Stimulated activated CD8-positive, alpha-beta memory T cell treated with anti-CD3 and anti-CD28 coated beads, Interleukin-7, amount 100 ng/mL, for 48 hours (primary cell): Measurements from ENCODE around the gene PPP2R5E.

Experiments
- DNase-seq, 2 donors: peaks; one replicate each; pipeline ENCODE4 v3.0.0-alpha.2; 2020; ENCODE audit warnings: low read depth in 1 of 2; ENCODE audit errors: extremely low read depth in 1 of 2

The PPP2R5E gene

DNA sequence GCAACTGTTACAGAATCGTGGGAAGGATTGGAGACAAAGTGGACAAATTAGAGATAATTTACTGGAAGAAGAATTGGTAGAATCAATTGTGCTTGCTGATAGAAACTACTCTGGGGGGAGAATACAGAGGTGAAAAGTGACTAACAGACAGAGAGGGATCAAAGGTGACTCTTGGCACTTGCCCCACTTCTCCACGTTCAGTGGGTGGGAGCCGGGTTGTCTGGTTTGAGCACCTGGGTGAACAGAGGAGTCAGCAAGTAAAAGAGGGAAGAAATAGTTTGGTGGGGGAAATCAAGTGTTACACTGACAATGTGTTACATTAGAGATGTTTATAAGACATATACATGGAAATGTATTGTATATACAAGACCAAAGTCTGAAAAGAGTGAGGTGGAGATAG is 69.1 kb downstream of the PPP2R5E start:
- peak in 1 of 2 donors; percentile 12 for DNase-seq

- no peak for DNase-seq
Observed at GRCh38 chr14:63472986-63473788, 70.0 kb downstream of the PPP2R5E start.

DNA sequence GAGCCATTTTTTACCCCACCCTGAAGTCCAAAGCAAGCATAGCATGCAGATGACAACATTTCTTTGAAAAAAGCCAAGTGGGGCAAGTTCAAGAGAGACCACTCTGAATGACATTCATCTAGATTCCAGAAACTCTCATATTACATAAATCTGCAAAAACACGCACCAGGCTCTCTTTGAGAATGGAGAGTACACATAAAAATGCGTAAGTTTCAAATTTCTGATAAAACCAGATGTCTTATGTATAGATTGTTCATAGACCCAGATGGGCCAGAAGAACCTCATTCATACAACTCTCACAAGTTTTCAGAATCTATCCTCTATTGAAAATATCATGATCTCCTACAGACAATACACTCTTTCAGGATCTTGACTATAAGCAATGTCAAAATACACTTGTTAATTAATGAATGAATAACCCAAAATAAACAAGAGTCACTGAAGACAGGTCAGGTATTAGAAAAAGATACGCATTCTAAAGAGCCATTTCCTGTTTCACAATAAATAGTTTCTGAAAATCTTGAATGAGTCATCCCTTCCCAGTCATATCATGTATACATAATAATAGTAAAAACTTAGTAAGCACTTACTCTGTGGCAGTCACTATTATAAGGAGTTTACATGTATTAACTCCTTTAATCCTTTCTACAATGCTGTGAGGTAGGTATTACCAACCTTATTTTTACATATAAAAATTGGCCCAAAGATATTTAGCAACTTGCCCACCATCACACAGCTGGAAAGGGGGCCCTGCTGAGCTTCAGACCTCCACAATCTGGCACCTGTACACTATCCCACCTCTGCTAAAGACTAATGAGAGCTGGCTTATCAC is 72.0 kb downstream of the PPP2R5E start:
- no peak for DNase-seq

GRCh38 chr14:63468294-63468693 is 74.9 kb downstream of the PPP2R5E start:
- DNase-seq: no peak

DNA sequence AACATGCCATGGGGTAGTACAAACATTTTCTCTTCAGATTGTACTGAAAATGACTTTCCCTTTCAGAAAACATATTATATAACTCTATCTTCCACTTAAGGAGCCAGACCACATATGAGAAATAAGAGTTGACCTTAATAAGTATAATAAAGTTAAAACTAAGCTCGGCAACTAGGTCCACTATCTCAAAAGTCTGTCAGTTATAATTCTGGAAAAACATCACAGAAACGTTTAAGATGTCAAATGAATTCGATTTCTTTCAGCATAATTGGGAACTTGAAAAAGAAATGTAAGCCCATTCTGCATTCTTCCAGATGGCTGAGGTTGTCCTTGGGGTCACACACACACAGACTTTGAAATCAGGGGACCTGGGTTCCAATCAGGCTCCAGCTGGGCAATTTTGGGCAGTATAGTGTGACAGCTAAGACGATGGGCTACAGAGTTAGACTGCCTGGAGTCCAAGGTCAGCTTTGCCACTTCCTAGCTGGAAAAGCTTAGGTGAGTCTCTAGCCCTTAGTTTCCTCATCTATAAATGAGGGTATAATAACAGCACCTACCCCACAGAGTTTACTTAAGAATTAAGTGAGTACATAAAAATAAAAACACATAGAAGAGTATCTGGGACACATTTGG is 75.6 kb downstream of the PPP2R5E start:
- DNase-seq: no peak

- DNase-seq: no peak
Observed at GRCh38 chr14:63465347-63465746, 77.8 kb downstream of the PPP2R5E start.

DNA sequence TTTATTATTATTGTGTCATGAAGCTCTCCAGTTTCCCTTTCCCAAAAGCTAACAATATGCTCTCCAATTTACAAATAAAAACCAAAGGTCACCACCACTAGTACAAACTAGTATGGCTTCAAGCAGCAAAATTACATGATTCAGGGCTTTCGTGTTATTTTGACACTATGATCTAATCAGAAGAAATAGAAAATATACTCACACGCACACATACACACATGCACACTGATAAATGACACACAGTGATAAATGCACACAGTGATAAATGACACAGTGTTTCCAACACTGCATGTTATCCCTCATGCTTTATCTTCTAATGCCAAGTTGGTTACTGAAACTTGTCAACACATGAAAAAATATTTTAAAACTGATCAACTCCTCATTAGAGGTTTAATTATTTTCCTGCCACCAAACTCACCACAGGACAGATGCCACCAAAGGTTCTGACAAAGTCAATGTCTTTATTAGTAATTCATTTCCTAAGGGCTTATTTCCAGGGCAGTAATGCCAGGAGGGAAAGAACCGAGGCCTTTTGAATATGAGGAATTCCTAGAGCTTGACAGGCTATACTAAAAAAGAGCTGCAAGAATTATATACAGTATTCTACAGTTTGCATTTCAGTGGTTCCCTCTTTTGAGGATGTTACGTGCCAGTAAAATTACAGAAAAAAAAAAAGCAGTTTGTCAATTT is 82.4 kb downstream of the PPP2R5E start:
- DNase-seq: no peak

DNA sequence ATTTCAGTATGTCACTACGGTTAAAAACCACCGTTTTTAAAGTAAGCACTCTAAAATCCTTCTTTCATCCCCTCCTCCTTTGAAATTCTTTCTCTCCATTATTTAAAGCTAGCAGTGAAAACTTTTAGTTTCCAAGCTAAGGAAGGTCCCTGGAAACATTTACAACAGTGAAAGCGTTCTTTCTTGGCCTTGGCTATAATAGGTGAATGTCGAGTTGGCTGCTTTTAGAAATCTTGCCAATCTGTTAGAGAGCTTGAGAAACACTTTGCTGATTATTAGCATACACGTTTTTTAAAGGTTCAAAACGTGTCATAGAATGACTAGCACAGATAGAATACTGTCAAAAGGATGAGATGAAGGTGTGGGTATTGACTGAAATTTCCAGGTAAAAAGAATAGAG is 83.4 kb downstream of the PPP2R5E start:
- no peak for DNase-seq

DNA sequence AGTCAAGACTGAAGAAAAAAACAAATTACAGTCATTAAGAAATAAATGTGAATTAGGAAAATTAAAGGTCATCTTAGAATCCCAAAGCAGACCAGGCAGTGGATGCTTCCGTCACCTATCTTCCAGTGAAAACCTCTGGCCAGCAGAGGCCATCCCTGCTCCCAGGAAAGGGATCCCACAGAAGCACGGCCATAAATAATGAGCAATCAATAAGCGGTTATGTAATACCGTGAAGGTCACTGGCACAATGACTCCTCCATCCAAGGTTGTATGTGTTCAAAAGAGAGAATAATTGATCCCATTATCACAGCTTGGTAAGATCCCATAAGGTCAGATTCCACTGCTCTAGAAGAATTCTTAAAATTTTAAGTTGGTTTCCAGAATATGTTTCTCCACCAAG is 85.7 kb downstream of the PPP2R5E start:
- no peak for DNase-seq

DNA sequence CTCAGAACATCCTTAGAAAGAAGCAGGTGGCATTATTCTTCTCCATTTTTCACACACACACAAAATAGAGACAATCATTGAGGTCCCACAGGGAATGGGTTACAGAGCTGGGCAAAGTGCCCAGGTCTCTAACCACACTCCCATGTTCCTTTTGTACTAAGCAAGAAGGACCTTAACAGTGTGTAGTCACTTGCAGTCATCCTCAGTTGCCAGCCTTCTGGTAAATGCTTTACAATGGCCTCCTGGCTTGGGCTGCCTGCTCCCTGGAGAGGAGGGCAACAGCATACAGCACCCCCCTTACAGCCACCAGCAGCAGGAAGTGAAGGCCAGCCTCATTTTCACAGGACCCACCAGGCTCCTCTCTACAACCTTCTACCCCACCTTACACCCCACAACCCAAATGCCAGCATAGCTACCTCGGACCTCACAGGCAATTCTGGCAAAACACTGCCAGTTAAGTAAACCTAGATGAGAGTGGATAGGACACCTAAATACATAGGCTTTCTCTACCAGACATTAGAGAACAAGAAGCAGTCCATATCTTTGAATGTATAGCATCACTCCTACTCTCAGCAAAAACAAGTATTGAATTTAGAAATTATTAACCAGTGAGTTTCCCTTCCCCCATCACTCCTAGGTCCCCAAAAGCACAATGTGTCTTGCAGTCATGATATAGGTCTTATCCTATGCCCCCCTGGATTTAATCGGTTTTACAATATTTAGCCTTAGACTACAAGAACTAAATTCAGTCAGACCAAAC is 88.1 kb downstream of the PPP2R5E start:
- no peak for DNase-seq

DNA sequence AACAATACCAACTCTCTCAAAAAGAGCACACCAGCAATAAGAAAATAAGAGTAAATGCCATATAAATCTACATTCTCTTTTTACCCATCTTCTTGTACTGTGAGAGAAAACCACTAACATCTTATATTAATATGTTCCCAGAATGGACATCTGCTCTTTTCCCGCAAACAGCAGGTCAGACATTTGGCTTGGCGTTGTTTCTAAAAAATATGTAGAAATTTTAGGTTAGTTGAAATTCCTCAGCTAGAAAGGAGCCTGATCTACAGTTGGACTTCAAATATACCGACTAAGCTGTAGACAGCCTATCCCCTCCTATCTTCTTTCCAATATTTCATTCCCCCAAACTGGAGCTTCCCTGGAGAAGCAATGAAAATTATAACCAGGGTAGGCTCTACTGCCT is 88.7 kb downstream of the PPP2R5E start:
- no peak for DNase-seq

DNA sequence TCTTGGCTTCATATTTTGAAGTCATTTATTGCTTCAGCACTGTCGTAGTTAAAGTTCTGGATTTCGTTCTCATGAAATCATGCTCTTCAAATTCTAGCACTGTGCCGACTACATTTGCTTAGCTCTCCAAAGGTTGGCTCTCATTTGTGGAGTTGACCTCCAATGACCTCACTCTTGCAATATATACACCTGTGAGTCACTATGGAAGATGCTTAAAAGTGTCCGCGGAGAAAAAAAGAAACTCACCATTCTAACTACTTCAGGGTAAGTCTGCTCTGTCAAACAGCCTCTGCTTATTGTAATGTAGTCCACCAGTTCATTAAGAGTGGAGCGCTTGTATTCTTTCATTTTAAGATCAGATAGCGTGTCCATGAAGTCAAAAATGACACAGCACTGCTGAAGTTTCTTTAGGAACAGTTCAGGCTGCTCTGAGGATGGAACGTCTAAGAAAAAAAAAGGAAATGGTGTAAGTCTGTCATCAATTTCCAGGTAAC is 89.7 kb downstream of the PPP2R5E start:
- DNase-seq: no peak

DNA sequence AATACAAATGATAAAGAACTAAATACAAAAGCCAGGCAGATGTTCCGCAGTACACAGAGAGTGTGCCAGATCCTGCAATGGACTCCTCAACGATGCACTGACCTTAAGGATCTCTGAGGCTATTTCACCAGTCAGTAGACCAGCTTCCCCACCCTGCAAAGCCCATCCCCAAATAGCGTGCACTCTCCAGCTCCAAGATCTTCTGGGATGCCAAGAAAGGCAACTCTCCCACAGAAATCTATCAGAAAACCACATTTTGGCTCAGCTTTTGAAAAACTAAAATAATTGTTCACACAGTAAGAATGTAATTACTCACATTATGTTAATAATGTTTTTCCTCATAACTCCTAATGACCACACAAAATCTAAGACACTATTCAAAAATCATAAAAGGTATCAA is 90.4 kb downstream of the PPP2R5E start:
- no peak for DNase-seq

DNA sequence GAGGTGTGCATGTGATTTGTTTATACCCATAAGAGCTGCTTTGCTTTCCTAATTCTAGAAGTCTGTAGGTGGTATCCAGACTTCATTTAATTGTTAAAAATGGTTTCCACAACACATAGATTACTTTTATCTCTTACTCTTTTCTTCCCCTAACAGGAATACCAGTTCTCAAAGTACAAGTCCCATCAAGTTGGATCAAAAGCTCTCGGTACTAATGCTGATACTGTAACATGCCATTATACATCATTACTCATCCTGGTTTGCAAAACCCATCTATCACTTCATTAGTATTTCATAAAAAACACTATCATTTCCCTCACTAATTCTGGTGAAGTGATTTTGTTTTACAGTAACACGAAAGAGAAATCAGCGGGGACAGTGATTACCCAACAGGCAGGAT is 94.3 kb downstream of the PPP2R5E start:
- no peak for DNase-seq

DNA sequence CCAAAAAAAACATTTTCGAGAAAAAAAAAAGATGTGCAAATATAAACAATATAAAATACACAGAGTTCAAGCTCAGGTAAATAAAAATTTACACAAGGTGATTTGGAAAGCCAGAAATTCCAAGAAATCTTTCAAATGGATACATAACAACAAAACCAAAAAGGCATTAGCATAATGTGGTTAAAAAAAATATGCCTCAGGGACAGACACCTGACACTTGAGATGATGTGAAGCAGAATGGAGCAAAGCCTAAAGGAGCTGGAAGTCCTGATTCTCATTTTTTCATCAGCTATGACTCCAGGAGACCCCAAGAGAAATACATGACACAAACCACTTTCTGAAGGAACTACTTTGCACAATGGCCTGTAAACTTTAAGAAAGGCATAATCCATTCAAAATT is 98.6 kb downstream of the PPP2R5E start:
- DNase-seq: no peak

GRCh38 chr14:63443988-63444387 is 99.2 kb downstream of the PPP2R5E start:
- no peak for DNase-seq

DNA sequence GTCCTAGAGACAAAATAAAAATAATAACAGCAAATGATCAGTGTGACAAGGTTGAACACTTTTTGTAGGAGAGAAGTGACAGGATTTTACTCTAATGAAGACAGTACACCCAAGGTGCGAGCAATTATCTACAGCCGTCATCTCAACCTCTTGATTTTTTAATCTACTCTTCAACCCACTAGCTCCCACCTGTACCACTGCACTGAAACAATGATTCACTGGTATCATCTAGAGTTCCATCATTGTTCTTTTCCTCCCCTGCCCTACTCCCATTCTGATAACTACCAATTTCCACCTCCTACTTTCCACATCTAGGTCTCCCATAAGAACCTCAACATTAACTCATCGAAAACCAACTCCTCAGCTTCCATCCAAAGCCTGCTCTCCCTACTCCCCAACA is 99.8 kb downstream of the PPP2R5E start:
- DNase-seq: no peak

DNA sequence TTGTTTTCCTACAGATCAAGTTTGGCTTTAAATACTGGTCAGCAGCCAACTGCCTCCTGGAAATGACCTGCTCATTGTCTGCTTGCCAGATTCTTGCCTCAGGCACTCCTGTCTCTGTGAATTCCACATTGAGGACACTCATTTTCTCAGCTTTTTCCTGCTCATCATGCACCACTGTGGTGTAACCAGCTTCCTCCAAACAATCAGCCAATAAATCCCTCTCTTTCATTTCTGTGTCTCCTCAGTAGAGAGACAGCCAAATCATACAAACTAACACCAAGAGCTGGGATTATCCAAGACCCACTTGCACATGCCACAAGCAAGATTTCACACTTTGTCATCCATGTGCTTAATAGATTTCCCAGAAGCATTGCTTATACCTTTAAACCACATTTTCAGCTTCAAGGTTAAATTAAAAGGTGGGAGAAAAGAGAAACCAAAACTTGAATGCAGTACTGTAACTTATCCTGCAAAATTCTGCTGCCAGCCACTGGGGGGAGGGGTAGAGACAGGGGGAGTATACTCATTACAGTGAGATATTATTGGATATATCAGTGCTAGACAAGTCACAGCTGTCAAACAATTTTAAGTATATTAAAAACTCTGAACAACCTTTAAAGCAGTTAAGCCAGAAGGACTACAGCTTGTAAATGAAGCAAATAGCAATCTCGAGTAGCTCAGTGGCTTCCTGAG is 105.0 kb downstream of the PPP2R5E start:
- DNase-seq: no peak

DNA sequence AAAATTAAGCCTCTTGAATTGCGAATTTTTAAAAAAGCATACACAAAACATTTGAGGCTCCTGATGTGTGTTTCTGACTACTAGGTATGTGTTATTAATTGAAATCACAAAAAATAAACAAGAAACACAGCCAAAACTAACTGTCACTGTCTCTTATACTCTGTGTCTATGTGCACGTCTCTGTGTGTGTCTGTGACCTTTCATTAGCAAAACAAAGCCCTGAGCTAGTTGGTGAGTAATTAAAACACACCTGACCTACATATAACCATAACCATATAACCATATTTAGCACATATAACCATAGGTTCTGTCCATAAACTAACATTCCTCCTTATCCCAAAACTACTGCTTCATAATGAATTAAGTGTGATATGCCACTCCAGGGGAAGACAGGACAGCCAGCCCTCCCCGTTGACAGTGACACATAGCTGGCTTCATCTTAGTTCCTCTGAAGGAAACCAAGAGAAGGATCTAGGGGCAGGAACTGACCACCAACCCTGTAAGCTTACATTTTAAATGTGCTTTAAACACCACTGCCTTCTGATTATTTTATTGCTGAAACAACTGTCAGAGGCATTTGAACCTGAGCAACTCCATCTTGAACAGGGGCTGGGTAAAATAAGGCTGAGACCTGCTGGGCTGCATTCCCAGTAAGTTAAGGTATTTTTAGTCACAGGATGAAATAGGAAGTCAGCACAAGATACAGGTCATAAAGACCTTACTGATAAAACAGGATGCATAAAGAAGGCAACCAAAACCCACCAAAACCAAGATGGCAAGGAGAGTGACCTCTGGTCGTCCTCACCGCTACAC is 106.7 kb downstream of the PPP2R5E start:
- DNase-seq: no peak
